K562 (cell line): Measurements from ENCODE around the gene SEMA3G. TPM values are rescaled to one million over a fixed set of nuclear protein-coding genes. Genes with fewer than 3 reads are reported as not detected.

Experiments used
- ATAC-seq: fragments of 200-7000 bp; cut with Tn5 transposase; 3 replicates; pipeline ENCODE4 v1.9.1; 2020; ENCODE audit warnings: moderate library complexity
- BruUV-seq: library from RNA; stranded (reverse); fragments of 400-500 nt; replicated peaks from 2 replicates; lab custom pipeline; 2021; lab: Mats Ljungman, UMichigan
- CTCF ChIA-PET: fragments of 300-600 bp; formaldehyde crosslinking; extraction: SDS; loops from one replicate; lab custom pipeline; 2021; ENCODE audit warnings: low intra/inter-chr PET ratio; lab: Yijun Ruan, JAX
- POLR2A ChIA-PET: fragments of 300-600, 350-650 bp; sonication (Branson Sonifier 250); formaldehyde crosslinking; extraction: SDS; loops from one replicate; lab custom pipeline; 2021; ENCODE audit warnings: antibody characterized with exemption, inconsistent platforms; lab: Yijun Ruan, JAX
- DNase-seq, 4 experiments: peaks; one replicate each; pipeline versions ENCODE4 v3.0.0 to v3.0.0-alpha.2; 2011 to 2018; ENCODE audit warnings: low spot score in 3 of 4, mixed read lengths in 3 of 4; ENCODE audit errors: extremely low read depth in 1 of 4
- FAIRE-seq: peaks from 2 replicates; lab custom pipeline; 2011; peaks lifted over from hg19 to GRCh38; lab: Jason Lieb, UNC
- H2AFZ ChIP-seq: 2 replicates; pipeline ENCODE4 v1.6.0; 2011; ENCODE audit warnings: low read depth, low read length, control low read depth, inconsistent platforms
- H3K27ac ChIP-seq: fragments of 200-600 bp; 3 replicates; pipeline ENCODE4 v1.8.0; 2011; ENCODE audit warnings: low read depth, mild to moderate bottlenecking, control low read depth, inconsistent platforms, low read length, moderate library complexity, mixed read lengths; ENCODE audit errors: extremely low read depth
- H3K27me3 ChIP-seq, 2 experiments: fragments of 300-600 bp in 1 of 2; 2 replicates in 1 of 2; 3 replicates in 1 of 2; pipeline versions ENCODE4 v1.6.0 to v1.8.0; 2011; ENCODE audit warnings: inconsistent platforms in 2 of 2, low read length in 2 of 2, mild to moderate bottlenecking in 1 of 2, mixed read lengths in 1 of 2, moderate library complexity in 1 of 2; ENCODE audit not compliant: control insufficient read depth in 2 of 2, insufficient read depth in 2 of 2
- H3K36me3 ChIP-seq: fragments of 300-600 bp; 3 replicates; pipeline ENCODE4 v1.8.0; 2011; ENCODE audit warnings: mild to moderate bottlenecking, low read length, inconsistent platforms; ENCODE audit not compliant: control insufficient read depth, insufficient read depth
- H3K4me1 ChIP-seq, 2 experiments: fragments of 200-600 bp in 1 of 2; replicated peaks in 1 of 2; 2 replicates in 1 of 2; 3 replicates in 1 of 2; pipeline versions ENCODE4 v1.5.1 to v1.8.0; 2011; ENCODE audit warnings: inconsistent platforms in 2 of 2, low read length in 2 of 2, mild to moderate bottlenecking in 1 of 2, mixed read lengths in 1 of 2, moderate library complexity in 1 of 2; ENCODE audit not compliant: control insufficient read depth in 2 of 2, insufficient read depth in 2 of 2
- H3K4me2 ChIP-seq: 2 replicates; pipeline ENCODE4 v1.6.1; 2011; ENCODE audit warnings: low read length, control low read depth, inconsistent platforms, mixed read lengths; ENCODE audit not compliant: insufficient read depth
- H3K4me3 ChIP-seq: fragments of 200-600 bp; sonication (generic), shearing (Covaris generic); 2 replicates; pipeline ENCODE4 v1.5.1; 2016; ENCODE audit warnings: control low read depth, inconsistent platforms
- H3K79me2 ChIP-seq: fragments of 200-600 bp; 3 replicates; pipeline ENCODE4 v1.8.0; 2011; ENCODE audit warnings: low read length, inconsistent platforms; ENCODE audit not compliant: control insufficient read depth, insufficient read depth
- H3K9ac ChIP-seq, 2 experiments: 2 replicates each; pipeline versions ENCODE4 v1.6.0 to v1.6.1; 2011; ENCODE audit warnings: low read depth in 2 of 2, low read length in 2 of 2, control low read depth in 1 of 2, inconsistent platforms in 1 of 2, mild to moderate bottlenecking in 1 of 2, mixed read lengths in 1 of 2; ENCODE audit not compliant: insufficient read depth in 1 of 2
- H3K9me1 ChIP-seq: one replicate; pipeline ENCODE4 v1.6.0; 2011; ENCODE audit warnings: inconsistent platforms, mild to moderate bottlenecking, low read length, moderate library complexity; ENCODE audit not compliant: control insufficient read depth, insufficient read depth
- H3K9me3 ChIP-seq: replicated peaks from 2 replicates; pipeline ENCODE4 v1.5.1; 2011; ENCODE audit warnings: low read depth, low read length, inconsistent platforms; ENCODE audit not compliant: control insufficient read depth, insufficient read depth
- H4K20me1 ChIP-seq: replicated peaks from 2 replicates; pipeline ENCODE4 v1.6.1; 2011; ENCODE audit warnings: low read length, inconsistent platforms, mixed read lengths; ENCODE audit not compliant: control insufficient read depth, insufficient read depth
- CBX5 ChIP-seq: IDR thresholded peaks from 2 replicates; pipeline ENCODE4 v1.6.1; 2014; ENCODE audit warnings: low read depth, borderline replicate concordance
- DACH1 ChIP-seq: fragments of 450-650 bp; IDR thresholded peaks from 2 replicates; pipeline ENCODE4 v1.6.1; 2018; ENCODE audit not compliant: partially characterized antibody
- WGBS: fragments of 100-300 bp; shearing (Covaris generic); methylation state at CpG from one replicate; pipeline ENCODE4 v1.1.6; 2016; ENCODE audit warnings: low coverage, mixed read lengths; ENCODE audit not compliant: insufficient coverage; ENCODE audit errors: missing lambda C conversion rate; 5-methylcytosine and 5-hydroxymethylcytosine counted together
- in situ Hi-C: fragments of 300-500 bp; cut with MboI; formaldehyde crosslinking; loops from 4 replicates; pipeline ENCODE4 v1.15.0; 2018; ENCODE audit warnings: inconsistent platforms, mixed read lengths
- intact Hi-C: fragments of 100-400 bp; cut with micrococcal nuclease; formaldehyde crosslinking; loops from 2 replicates; pipeline ENCODE4 v1.14.2; 2022
- polyA plus RNA-seq, 8 experiments: library from polyadenylated mRNA; depleted of rRNA in 4 of 8; stranded (reverse) in 5 of 8; unstranded in 3 of 8; fragments of >200 nt; fragmentation: Nextera tagmentation in 2 of 8; fragmentation: Illumina TruSeq in 1 of 8; extraction: Ambion mirVana in 2 of 8; extraction: Trizol in 1 of 8; gene quantifications; 2 replicates each; pipeline versions ENCODE4 v1.2.1 to v1.2.3, GENCODE V29; 2011 to 2014; ENCODE audit warnings: inconsistent platforms in 1 of 8, missing spikeins in 1 of 8
- total RNA-seq, 7 experiments: library from RNA; depleted of rRNA in 6 of 7; stranded (reverse); fragments of >200 nt in 6 of 7; fragmentation: Illumina TruSeq in 2 of 7; extraction: Trizol in 2 of 7; gene quantifications; 2 replicates each; pipeline versions ENCODE4 v1.2.1 to v1.2.3, GENCODE V29; 2011 to 2021; ENCODE audit warnings: low replicate concordance in 1 of 7

Gene SEMA3G
- total and polyA plus RNA-seq, 9 of the 15 experiments (the other 6 are each of a cell fraction or from before 2014, with no cell fraction given), result 0.04 to 0.07 (median 0.05) TPM; not detected in 6

DNA sequence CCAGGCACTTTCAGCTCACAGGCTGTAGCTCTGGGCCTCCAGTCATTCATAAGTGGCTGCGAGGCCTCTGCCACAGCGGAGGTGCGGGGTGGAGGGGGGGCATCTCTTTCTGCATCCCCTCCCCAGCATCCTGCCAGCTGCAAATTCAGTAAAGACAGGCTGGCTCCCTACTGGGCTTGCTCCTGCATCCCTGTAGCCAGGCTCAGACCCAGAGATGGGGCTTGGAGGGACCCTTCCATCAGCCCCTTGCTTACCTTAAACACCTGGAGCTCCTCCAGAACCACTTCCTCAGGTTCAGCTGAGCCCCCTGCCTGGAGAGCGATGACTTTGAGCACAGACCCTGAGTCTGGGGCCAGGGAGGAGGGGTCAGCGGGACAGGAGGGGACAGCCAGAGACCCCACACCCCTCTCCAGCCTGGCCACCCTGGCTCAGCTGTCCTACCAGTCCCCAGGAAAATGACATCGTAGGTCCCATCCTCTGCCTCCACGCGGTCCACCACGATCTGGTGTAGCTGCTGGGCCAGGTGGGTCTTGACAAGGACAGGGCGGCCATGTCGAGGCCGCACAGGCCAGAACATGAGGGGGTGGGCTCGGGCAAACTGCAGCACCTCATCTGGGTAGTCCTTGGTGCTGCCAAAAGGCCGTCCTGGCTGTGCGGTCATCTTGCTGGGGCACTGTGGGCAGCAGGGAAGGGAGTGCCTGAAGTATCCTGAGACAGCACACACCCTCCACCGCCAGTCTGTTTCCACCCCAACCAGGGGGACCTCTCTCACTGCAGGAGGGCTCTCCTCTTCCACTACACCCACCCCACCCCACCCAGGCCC lies 5.3 kb downstream of the SEMA3G start:
- no peaks in the 10 kb centered on the region for H3K36me3 ChIP-seq
- DNase-seq (no peak), FAIRE-seq (no peak), ATAC-seq (no peak)
- peaks cover 0 to 30% of the 10 kb centered on the region in 2 experiments; a peak in 2 of 5 replicates for H3K4me1 ChIP-seq
- no TSS peak for BruUV-seq
- H3K4me3 ChIP-seq, result no peak overlapping the region
- H3K9ac ChIP-seq, result peak overlapping the region in 1 of 2 experiments; percentile 17; a peak in 1 of 4 replicates
- H3K27ac ChIP-seq, result no peak overlapping the region
- peaks cover 0 to 4% of the 10 kb centered on the region in 2 experiments; a peak in 1 of 5 replicates for H3K27me3 ChIP-seq
- H3K9me1 ChIP-seq, result no peaks in the 10 kb centered on the region
- H4K20me1 ChIP-seq, result no peaks in the 10 kb centered on the region
- CTCF ChIA-PET, result no interaction called here
- no peak overlapping the region for H2AFZ ChIP-seq
- WGBS, result 25% methylated on average over 8 of the region's 16 CpGs
- no peak overlapping the region for H3K4me2 ChIP-seq
- in situ Hi-C loops, result loop anchor here (10.0 kb wide), 1 partner anchor 145 kb away; no protein-coding TSS in a partner anchor
- H3K79me2 ChIP-seq, result no peaks in the 10 kb centered on the region
- intact Hi-C loops, result no loop called here
- TF ChIP-seq CBX5, result no peak
- no peak for TF ChIP-seq DACH1
- POLR2A ChIA-PET, result interaction anchor here (1.0 kb wide), 1 partner anchor 28 kb away, joined by 4 read pairs; no protein-coding TSS in a partner anchor
- no peaks in the 10 kb centered on the region for H3K9me3 ChIP-seq
